Measurements from ENCODE around the gene RAB11FIP5. TPM values are rescaled to one million over a fixed set of nuclear protein-coding genes. Genes with fewer than 3 reads are reported as not detected.
"Not testable (repeated sequence)": the region's sequence is repeated elsewhere in the genome, so short reads cannot be mapped to it uniquely, and the experiment has no call there.

RAB11FIP5 gene
- total RNA-seq, 4 donors from 2014 or later: 27.1 to 35.3 (median 33.7) TPM

DNA sequence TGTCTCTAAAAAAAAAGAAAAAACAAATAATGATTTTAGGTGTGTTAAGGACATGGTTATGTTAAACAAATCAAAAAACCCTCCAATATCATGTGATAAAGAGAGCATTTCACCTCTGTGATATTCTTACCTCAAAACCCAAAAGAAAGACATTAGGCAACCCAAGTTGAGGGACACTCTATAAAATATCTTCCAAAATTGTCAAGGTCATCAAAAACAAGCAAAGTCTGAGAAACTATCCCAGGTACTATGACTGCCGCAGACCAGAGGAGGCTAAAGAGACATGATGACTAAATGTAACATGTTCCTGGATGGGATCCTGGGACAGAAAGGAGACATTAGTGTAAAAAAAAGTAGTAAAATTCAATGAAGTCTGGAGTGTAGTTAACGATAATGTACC, 45.7 kb downstream of the RAB11FIP5 start:
- Histone ChIP-seq H3K36me3 (no peaks in the 10 kb centered on the region), H3K9me3 (no peaks in the 10 kb centered on the region), H3K27me3 (no peaks in the 10 kb centered on the region), H3K4me1 (peaks cover 30 to 50% of the 10 kb centered on the region in 2 donors), H3K4me3 (no peak overlapping the region), H3K27ac (no peak overlapping the region)
- DNase-seq: no peak
- ATAC-seq: no peak
- no peak for TF ChIP-seq POLR2A (IDR thresholded peaks at IDR 0.05)
- in situ Hi-C loops (cut with MboI; ENCODE audit: low sequenced_read_pairs in 4 of 4) (no loop called here), intact Hi-C loops (cut with DNase I; ENCODE audit: low total_unique reads) (no loop called here)

DNA sequence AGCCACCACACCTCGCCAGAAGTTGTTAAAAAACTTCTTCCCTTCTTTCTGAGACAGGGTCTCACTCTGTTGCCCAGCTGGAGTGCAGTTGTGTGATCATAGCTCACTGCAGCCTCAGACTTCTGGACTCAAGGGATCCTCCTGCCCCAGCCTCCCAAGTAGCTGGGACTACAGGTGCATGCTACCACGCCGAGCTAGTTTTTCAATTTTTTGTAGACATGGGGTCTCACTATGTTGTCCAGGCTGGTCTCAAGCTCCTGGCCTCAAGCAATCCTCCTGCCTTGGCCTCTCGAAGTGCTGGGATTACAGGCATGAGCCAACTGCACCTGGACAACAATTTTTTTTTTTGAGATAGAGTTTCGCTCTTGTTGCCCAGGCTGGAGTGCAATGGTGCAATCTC, 47.7 kb downstream of the RAB11FIP5 start:
- intact Hi-C loops (cut with DNase I; ENCODE audit: low total_unique reads); ATAC-seq; in situ Hi-C loops (cut with MboI; ENCODE audit: low sequenced_read_pairs in 4 of 4); H3K36me3 ChIP-seq; DNase-seq; H3K27me3 ChIP-seq; H3K4me3 ChIP-seq; H3K9me3 ChIP-seq: not testable (repeated sequence)
- H3K27ac ChIP-seq: peak overlapping the region in 3 of 4 donors; percentile 64 to 83 (median 81)
- peaks cover 30 to 50% of the 10 kb centered on the region in 2 donors for H3K4me1 ChIP-seq

GRCh38 chr2:73063909-73064875, 48.6 kb downstream of the RAB11FIP5 start:
- Histone ChIP-seq H3K4me1 (peaks cover 30 to 42% of the 10 kb centered on the region in 2 donors), H3K27me3 (no peaks in the 10 kb centered on the region), H3K27ac (peak overlapping the region; percentile 64 to 83 (median 80)), H3K4me3 (no peak overlapping the region), H3K9me3 (no peaks in the 10 kb centered on the region), H3K36me3 (no peaks in the 10 kb centered on the region)
- TF ChIP-seq, protein P1, sequence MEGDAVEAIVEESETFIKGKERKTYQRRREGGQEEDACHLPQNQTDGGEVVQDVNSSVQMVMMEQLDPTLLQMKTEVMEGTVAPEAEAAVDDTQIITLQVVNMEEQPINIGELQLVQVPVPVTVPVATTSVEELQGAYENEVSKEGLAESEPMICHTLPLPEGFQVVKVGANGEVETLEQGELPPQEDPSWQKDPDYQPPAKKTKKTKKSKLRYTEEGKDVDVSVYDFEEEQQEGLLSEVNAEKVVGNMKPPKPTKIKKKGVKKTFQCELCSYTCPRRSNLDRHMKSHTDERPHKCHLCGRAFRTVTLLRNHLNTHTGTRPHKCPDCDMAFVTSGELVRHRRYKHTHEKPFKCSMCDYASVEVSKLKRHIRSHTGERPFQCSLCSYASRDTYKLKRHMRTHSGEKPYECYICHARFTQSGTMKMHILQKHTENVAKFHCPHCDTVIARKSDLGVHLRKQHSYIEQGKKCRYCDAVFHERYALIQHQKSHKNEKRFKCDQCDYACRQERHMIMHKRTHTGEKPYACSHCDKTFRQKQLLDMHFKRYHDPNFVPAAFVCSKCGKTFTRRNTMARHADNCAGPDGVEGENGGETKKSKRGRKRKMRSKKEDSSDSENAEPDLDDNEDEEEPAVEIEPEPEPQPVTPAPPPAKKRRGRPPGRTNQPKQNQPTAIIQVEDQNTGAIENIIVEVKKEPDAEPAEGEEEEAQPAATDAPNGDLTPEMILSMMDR (IDR thresholded peaks at IDR 0.05 in 4 of 5, conservative IDR thresholded peaks at IDR 0.05 in 1 of 5): no peak
- TF ChIP-seq POLR2A (IDR thresholded peaks at IDR 0.05): no peak
- intact Hi-C loops (cut with DNase I; ENCODE audit: low total_unique reads): no loop called here
- DNase-seq (no peak), ATAC-seq (peak; percentile 56 to 78)
- in situ Hi-C loops (cut with MboI; ENCODE audit: low sequenced_read_pairs in 4 of 4): no loop called here

DNA sequence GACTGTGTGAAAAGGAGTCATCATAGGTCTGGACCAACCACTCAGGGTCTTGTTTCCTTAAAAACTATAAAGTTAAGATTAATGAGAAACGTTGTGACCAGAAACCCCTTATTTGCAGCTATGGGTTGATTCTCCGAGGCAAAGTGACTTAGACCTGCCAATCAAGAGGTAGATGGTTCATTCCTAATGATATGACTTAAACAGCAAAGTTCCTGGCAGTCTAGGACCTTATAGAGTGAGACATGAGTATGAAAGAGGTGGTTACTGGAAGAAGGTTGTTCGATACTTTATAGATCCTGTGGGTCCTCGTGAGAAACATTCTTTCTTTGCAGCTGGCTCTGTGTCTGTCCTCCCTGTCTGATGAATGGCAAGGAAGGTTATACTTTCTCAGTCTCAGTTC, 49.3 kb downstream of the RAB11FIP5 start:
- Histone ChIP-seq H3K27me3 (no peaks in the 10 kb centered on the region), H3K9me3 (no peaks in the 10 kb centered on the region), H3K4me1 (peaks cover 32 to 37% of the 10 kb centered on the region in 2 donors), H3K4me3 (no peak overlapping the region), H3K27ac (peak overlapping the region; percentile 64 to 83 (median 80)), H3K36me3 (no peaks in the 10 kb centered on the region)
- intact Hi-C loops (cut with DNase I; ENCODE audit: low total_unique reads) (no loop called here), in situ Hi-C loops (cut with MboI; ENCODE audit: low sequenced_read_pairs in 4 of 4) (no loop called here)
- ATAC-seq: peak; percentile 7 to 18
- TF ChIP-seq POLR2A (IDR thresholded peaks at IDR 0.05): no peak
- TF ChIP-seq, protein P1 (IDR thresholded peaks at IDR 0.05 in 4 of 5, conservative IDR thresholded peaks at IDR 0.05 in 1 of 5): no peak
- DNase-seq: no peak

DNA sequence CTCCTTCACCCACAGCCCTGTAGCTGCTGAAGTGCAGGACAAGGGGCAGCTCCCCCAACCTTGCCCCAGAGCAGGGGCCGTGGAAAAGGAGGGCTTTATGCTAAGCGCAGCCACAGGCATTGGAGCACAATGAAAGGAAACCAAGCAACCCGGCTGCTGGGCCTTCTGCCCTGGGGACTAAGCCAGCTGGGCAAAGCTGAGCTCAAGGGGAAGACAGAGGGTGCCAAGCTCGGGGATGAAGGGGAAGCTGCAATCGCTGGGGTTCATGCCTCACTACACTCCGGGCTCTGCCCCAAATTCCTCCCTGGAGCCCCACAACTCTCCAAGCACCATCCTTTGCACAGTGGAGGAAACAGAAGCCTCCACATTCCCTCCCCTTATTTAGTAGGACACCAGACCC, 53.6 kb downstream of the RAB11FIP5 start:
- H3K4me1 ChIP-seq: peaks cover 21 to 25% of the 10 kb centered on the region in 2 donors
- no peak overlapping the region for H3K4me3 ChIP-seq
- H3K36me3 ChIP-seq: peaks cover 0 to 27% of the 10 kb centered on the region in 2 donors
- DNase-seq: no peak
- no peaks in the 10 kb centered on the region for H3K9me3 ChIP-seq
- no peaks in the 10 kb centered on the region for H3K27me3 ChIP-seq
- TF ChIP-seq, protein P1 (IDR thresholded peaks at IDR 0.05 in 4 of 5, conservative IDR thresholded peaks at IDR 0.05 in 1 of 5): no peak
- no peak for TF ChIP-seq POLR2A (IDR thresholded peaks at IDR 0.05)
- intact Hi-C loops (cut with DNase I; ENCODE audit: low total_unique reads) (no loop called here), in situ Hi-C loops (cut with MboI; ENCODE audit: low sequenced_read_pairs in 4 of 4) (no loop called here)
- no peak overlapping the region for H3K27ac ChIP-seq
- ATAC-seq: no peak
